Thoracic aorta (tissue), 2 donors: ENCODE measurements around the gene MAFG. TPM values are rescaled to one million over a fixed set of nuclear protein-coding genes. Genes with fewer than 3 reads are reported as not detected.

Experiments used
- ATAC-seq: fragments of 150-250 bp; one replicate; pipeline ENCODE4 v1.8.0; 2017; ENCODE audit warnings: low read depth; ENCODE audit not compliant: insufficient number of reproducible peaks, low FRiP score
- DNase-seq: peaks from one replicate; pipeline ENCODE4 v3.0.0-alpha.2; 2020; ENCODE audit warnings: low spot score
- H3K27ac ChIP-seq, 2 donors: fragments of 200-600 bp; sonication (generic); 1 replicate in 1 of 2; 2 replicates in 1 of 2; pipeline ENCODE4 v1.5.1; 2016; ENCODE audit warnings: mild to moderate bottlenecking in 2 of 2, moderate library complexity in 2 of 2
- H3K27me3 ChIP-seq: fragments of 200-600 bp; sonication (generic); replicated peaks from 2 replicates; pipeline ENCODE4 v1.6.0; 2016; ENCODE audit warnings: mild to moderate bottlenecking; ENCODE audit not compliant: insufficient read depth
- H3K36me3 ChIP-seq: fragments of 200-600 bp; sonication (generic); one replicate; pipeline ENCODE4 v1.5.1; 2016
- H3K4me1 ChIP-seq, 2 donors: fragments of 200-600 bp; sonication (generic); 1 replicate in 1 of 2; 2 replicates in 1 of 2; pipeline versions ENCODE4 v1.5.1 to v1.6.0; 2016; ENCODE audit warnings: low read depth in 2 of 2, mild to moderate bottlenecking in 1 of 2; ENCODE audit not compliant: control insufficient read depth in 1 of 2
- H3K4me3 ChIP-seq: fragments of 200-600 bp; sonication (generic); 2 replicates; pipeline ENCODE4 v1.5.1; 2016; ENCODE audit warnings: mild to moderate bottlenecking
- H3K9me3 ChIP-seq: fragments of 200-600 bp; sonication (generic); 2 replicates; pipeline ENCODE4 v1.5.1; 2016
- total RNA-seq, 2 donors: library from RNA; depleted of rRNA; stranded (reverse); fragments of >200 nt; gene quantifications; one replicate each; pipeline versions ENCODE4 v1.1.0 to v1.2.3, GENCODE V29; 2016
- TF ChIP-seq, protein P1 (sequence below): fragments of 200-600 bp; sonication (generic); IDR thresholded peaks from one replicate; pipeline ENCODE4 v1.5.1; 2019; ENCODE audit warnings: antibody characterized with exemption

Gene MAFG
- total RNA-seq, 2 donors from 2014 or later, result 29.8 to 32.1 TPM

DNA sequence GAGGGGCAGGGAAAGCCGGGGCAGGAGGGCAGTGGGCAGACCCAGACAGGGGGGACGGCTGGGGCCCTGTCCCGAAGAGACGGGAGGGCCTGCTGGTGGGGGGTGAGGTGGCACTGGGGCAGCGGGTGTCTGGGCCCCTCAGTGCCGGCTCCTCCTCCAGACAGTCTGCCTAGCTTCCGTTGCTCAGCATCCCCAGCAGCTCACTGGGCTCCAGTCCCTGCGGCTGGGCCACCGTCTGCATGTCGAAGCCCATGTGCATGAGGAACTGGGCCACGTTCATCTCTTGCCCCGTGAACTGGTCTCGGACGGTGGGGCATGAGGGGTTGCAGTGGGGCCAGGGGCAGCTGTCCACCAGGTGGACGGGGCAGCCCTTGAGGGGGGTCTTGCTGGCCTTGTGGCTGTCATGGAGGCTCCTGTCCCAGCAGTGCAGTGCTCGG lies 25.3 kb upstream of the MAFG start:
- H3K9me3 ChIP-seq, result no peaks in the 10 kb centered on the region
- ATAC-seq, result no peak
- DNase-seq, result no peak
- TF ChIP-seq, protein P1, sequence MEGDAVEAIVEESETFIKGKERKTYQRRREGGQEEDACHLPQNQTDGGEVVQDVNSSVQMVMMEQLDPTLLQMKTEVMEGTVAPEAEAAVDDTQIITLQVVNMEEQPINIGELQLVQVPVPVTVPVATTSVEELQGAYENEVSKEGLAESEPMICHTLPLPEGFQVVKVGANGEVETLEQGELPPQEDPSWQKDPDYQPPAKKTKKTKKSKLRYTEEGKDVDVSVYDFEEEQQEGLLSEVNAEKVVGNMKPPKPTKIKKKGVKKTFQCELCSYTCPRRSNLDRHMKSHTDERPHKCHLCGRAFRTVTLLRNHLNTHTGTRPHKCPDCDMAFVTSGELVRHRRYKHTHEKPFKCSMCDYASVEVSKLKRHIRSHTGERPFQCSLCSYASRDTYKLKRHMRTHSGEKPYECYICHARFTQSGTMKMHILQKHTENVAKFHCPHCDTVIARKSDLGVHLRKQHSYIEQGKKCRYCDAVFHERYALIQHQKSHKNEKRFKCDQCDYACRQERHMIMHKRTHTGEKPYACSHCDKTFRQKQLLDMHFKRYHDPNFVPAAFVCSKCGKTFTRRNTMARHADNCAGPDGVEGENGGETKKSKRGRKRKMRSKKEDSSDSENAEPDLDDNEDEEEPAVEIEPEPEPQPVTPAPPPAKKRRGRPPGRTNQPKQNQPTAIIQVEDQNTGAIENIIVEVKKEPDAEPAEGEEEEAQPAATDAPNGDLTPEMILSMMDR, result no peak
- no peak overlapping the region for H3K27ac ChIP-seq
- no peak overlapping the region for H3K4me3 ChIP-seq
- no peaks in the 10 kb centered on the region for H3K27me3 ChIP-seq
- H3K4me1 ChIP-seq, result no peaks in the 10 kb centered on the region
- H3K36me3 ChIP-seq, result no peaks in the 10 kb centered on the region

DNA sequence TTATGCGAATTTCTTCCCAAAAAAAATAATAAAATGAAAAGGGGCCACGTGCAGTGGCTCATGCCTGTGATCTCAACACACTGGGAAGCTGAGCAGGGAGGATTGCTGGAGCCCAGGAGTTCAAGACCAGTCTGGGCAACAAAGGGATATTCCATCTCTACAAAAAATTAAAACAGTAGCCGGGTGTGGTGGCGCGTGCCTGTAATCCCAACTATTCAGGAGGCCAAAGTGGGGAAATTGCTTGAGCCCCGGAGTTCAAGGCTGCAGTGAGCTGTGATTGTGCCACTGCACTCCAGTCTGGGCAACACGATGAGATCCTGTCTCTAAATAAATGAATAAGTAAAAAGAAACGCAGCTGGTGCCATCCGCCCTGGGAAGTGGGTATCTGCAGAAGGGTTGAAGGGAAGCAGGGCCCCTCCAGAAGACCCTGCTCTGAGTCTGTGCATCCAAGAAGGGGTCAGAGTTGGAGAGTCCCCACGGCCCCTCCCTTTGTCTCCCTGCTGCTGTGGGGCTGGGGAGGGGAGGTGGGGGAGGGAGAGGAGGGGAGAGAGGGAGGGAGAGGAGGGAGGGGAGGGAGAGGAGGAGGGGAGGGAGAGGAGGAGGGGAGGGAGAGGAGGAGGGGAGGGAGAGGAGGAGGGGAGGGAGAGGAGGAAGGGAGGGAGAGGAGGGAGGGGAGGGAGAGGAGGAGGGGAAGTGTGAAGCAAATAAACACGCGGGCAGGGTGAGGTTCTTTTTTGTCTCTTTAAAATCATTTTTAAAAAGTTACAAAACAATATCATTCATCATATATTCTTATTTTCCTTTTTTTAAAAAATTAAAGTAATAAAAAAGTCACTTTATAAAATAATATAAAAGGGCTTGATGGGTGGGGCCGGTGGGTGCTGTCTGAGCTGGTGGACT lies 24.5 kb upstream of the MAFG start:
- Histone ChIP-seq H3K9me3 (no peaks in the 10 kb centered on the region), H3K36me3 (no peaks in the 10 kb centered on the region), H3K27me3 (no peaks in the 10 kb centered on the region), H3K4me1 (no peaks in the 10 kb centered on the region), H3K4me3 (no peak overlapping the region), H3K27ac (no peak overlapping the region)
- ATAC-seq (no peak), DNase-seq (no peak)
- TF ChIP-seq, protein P1, result no peak

DNA sequence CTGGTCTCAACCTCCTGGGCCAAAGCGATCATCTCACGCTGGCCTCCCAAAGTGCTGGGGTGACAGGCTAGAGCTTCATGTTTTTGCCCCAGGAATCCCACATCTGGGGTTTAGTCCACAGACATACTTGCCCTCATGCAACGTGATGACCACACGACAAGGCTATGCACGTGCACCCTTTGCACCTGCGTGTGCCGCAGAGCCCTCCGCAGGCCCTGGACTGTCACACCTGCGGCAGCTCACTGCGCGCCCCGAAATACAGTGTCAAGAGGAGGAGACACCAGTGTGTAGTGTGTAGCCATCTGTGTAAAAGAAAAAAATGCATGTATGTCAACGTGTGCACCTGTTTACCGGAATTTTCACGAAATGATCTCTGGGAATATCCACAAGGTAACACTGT lies 23.0 kb upstream of the MAFG start:
- Histone ChIP-seq H3K9me3 (no peaks in the 10 kb centered on the region), H3K36me3 (no peaks in the 10 kb centered on the region), H3K4me1 (no peaks in the 10 kb centered on the region), H3K27ac (no peak overlapping the region), H3K4me3 (no peak overlapping the region), H3K27me3 (no peaks in the 10 kb centered on the region)
- DNase-seq (no peak), ATAC-seq (no peak)
- TF ChIP-seq, protein P1, result no peak

DNA sequence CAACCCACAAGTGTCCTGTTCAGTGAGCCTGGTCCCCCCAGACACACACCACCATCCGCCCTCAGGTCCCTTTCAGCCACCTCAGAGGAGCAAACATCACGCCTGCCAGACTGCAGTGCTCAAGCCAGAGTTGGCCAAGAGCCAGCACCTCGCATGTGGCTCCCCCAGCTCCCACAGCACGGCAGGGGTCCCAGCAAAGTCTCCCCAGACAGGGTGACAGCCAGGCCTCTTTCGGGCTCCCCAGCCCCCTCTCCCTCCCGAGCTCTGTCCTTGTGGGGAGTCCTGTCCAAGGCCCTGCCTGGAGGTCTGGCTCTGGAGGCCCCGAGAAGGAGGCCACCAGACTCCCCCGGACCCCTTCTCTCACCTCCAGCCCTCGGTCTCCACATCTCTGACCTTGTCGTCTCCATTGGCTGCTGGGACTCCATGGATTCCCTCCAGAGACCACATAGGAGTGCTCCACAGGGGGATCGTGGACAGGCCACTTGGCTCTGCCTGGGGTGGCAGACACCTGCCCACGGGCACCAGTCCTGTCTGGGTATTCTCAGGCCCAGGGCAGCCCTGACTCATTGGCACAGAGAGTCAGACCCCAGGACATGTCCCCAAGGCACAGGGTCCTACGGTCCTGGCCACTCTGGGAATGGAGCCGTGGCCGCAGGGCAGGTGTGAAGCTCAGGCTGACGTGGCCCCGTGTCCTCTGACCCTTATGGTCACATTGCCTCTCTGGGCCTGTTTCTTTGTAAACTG lies 21.3 kb upstream of the MAFG start:
- DNase-seq (no peak), ATAC-seq (no peak)
- H3K36me3 ChIP-seq, result no peaks in the 10 kb centered on the region
- H3K9me3 ChIP-seq, result no peaks in the 10 kb centered on the region
- H3K4me3 ChIP-seq, result no peak overlapping the region
- TF ChIP-seq, protein P1, result no peak
- no peak overlapping the region for H3K27ac ChIP-seq
- H3K4me1 ChIP-seq, result no peaks in the 10 kb centered on the region
- no peaks in the 10 kb centered on the region for H3K27me3 ChIP-seq

DNA sequence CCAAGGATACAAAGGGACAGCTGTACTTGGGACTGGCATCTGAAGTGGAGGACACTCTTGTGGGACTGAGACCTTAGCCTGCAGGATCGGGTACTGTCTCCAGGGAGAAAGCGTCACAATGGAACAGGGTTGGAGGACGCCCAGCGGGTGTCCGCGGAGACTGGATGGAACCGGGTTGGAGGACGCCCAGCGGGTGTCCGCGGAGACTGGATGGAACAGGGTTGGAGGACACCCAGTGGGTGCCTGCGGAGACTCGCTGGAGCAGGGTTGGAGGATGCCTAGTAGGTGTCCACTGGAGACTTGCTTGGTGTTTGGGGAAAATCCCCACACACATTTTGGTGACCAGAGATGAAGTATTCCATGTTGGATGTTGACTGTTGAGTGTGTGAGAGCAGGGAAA lies 19.7 kb upstream of the MAFG start, which contains the start of gene MYADML2:
Gene MYADML2, minus strand, starts transcription at position 45 of the 400 bp plus-strand sequence. CDS start 5,492 bp downstream, outside the sequence.
- Histone ChIP-seq H3K4me1 (no peaks in the 10 kb centered on the region), H3K27me3 (no peaks in the 10 kb centered on the region), H3K9me3 (no peaks in the 10 kb centered on the region), H3K27ac (no peak within 1 kb of the TSS), H3K4me3 (no peak within 1 kb of the TSS), H3K36me3 (no peaks in the 10 kb centered on the region)
- DNase-seq (no peak), ATAC-seq (no peak)
- TF ChIP-seq, protein P1, result no peak
